ENCODE results near the gene OR14C36. TPM values are rescaled to one million over a fixed set of nuclear protein-coding genes. Genes with fewer than 3 reads are reported as not detected.

The OR14C36 gene
- total RNA-seq, 1 experiment from 2014 or later: not detected

DNA sequence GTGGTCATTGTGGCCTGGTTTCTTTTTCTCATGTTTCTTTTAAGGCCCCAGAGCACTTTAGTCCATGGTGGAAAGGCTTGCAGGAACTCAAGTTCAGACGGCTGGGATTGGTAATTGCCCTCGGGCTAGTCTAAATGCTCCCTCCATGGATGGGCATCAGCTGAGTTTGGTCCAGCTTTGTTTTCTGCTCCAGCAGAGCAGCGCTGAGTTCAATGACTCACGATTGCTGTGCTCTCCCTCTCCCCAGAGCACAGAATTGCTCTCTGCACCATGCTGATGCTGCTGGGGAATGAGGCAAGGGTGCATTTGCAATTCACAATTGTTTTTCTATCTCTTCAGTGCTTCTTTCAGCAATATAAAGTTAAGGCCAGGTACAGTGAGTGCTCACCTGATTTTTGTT is 25.2 kb downstream of the OR14C36 start:
- Mint-ChIP-seq H3K27ac (no peak overlapping the region), H3K4me3 (no peak overlapping the region), H3K36me3 (ENCODE audit: insufficient read depth in 1 of 3, low read depth in 3 of 3) (peaks cover 3 to 29% (median 18%) of the 10 kb centered on the region in 3 experiments; a peak in 6 of 7 replicates), H3K4me1 (no peaks in the 10 kb centered on the region), H3K9me3 (peaks cover 92 to 97% of the 10 kb centered on the region in 2 experiments), H3K27me3 (ENCODE audit: low read depth) (no peaks in the 10 kb centered on the region; the same call in 1 of the 2 replicates)
- H3K9me3 ChIP-seq (ENCODE audit: control insufficient read depth, low read depth, low read length): peaks cover 87% of the 10 kb centered on the region
- no peak overlapping the region for H2BK120ac ChIP-seq (ENCODE audit: low read depth, low read length, poor library complexity, severe bottlenecking)
- no peak overlapping the region for H3K18ac ChIP-seq (ENCODE audit: insufficient read length, low read depth, low read length)
- no peaks in the 10 kb centered on the region for H3K4me1 ChIP-seq (ENCODE audit: insufficient read depth, low read length)
- H4K20me1 ChIP-seq (ENCODE audit: control insufficient read depth, insufficient read depth, insufficient read length): no peaks in the 10 kb centered on the region
- no peak overlapping the region for H2AFZ ChIP-seq (ENCODE audit: low read length)
- H3K23ac ChIP-seq (ENCODE audit: insufficient read length, low read depth, low read length): no peak overlapping the region
- no peaks in the 10 kb centered on the region for H3K27me3 ChIP-seq (ENCODE audit: insufficient read depth, low read length)
- TF ChIP-seq, protein P1, sequence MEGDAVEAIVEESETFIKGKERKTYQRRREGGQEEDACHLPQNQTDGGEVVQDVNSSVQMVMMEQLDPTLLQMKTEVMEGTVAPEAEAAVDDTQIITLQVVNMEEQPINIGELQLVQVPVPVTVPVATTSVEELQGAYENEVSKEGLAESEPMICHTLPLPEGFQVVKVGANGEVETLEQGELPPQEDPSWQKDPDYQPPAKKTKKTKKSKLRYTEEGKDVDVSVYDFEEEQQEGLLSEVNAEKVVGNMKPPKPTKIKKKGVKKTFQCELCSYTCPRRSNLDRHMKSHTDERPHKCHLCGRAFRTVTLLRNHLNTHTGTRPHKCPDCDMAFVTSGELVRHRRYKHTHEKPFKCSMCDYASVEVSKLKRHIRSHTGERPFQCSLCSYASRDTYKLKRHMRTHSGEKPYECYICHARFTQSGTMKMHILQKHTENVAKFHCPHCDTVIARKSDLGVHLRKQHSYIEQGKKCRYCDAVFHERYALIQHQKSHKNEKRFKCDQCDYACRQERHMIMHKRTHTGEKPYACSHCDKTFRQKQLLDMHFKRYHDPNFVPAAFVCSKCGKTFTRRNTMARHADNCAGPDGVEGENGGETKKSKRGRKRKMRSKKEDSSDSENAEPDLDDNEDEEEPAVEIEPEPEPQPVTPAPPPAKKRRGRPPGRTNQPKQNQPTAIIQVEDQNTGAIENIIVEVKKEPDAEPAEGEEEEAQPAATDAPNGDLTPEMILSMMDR (conservative IDR thresholded peaks at IDR 0.05): no peak
- H2AK5ac ChIP-seq (ENCODE audit: insufficient read length, low read length): no peak overlapping the region
- no peak overlapping the region for H2BK5ac ChIP-seq (ENCODE audit: insufficient read length, low read length)
- no peak overlapping the region for H3K4ac ChIP-seq (ENCODE audit: low read depth, low read length)
- no peak overlapping the region for H3K27ac ChIP-seq (ENCODE audit: insufficient read length, low read depth, low read length)
- WGBS (ENCODE audit: extremely low coverage, insufficient read length, low lambda C conversion rate): no CpG with 5 or more reads among the region's 4 CpGs
- H3K79me1 ChIP-seq (ENCODE audit: insufficient read depth, low read depth, low read length, poor library complexity, severe bottlenecking): no peaks in the 10 kb centered on the region
- DNase-seq: no peak
- H3K4me2 ChIP-seq (ENCODE audit: insufficient read depth, insufficient read length, low read length): no peak overlapping the region
- no peak overlapping the region for H3K14ac ChIP-seq (ENCODE audit: insufficient read depth, low read length)
- no peak overlapping the region for H3K9ac ChIP-seq (ENCODE audit: extremely low read depth, insufficient read length, low read length)
- H3T11ph ChIP-seq (ENCODE audit: low read length): no peak overlapping the region
- H2BK20ac ChIP-seq (ENCODE audit: low read depth, low read length, poor library complexity, severe bottlenecking): no peak overlapping the region
- no peaks in the 10 kb centered on the region for H3K79me2 ChIP-seq (ENCODE audit: insufficient read depth, low read length)
- no peak overlapping the region for H4K91ac ChIP-seq (ENCODE audit: insufficient read length, low read depth, low read length)
- H2BK15ac ChIP-seq (ENCODE audit: low read depth, low read length): no peak overlapping the region
- no peaks in the 10 kb centered on the region for H3K23me2 ChIP-seq (ENCODE audit: insufficient read length, low read depth, low read length, poor library complexity, severe bottlenecking)
- no peak overlapping the region for H4K5ac ChIP-seq (ENCODE audit: insufficient read length, low read depth, low read length)
- H4K8ac ChIP-seq (replicated peaks; ENCODE audit: insufficient read length, low read depth, low read length): no peak overlapping the region
- no peak overlapping the region for H2BK12ac ChIP-seq (ENCODE audit: insufficient read length, low read depth, low read length)
- H3K56ac ChIP-seq (ENCODE audit: insufficient read length, low read depth, low read length): no peak overlapping the region
